ENCODE data around the gene HOXD8.

HOXD8 gene

GRCh38 chr2:176103194-176103593 is 26.3 kb upstream of the HOXD8 start:
- DNase-seq (ENCODE audit: low spot score), result no peak

GRCh38 chr2:176103742-176104315 is 25.7 kb upstream of the HOXD8 start:
- DNase-seq (ENCODE audit: low spot score), result no peak

- DNase-seq (ENCODE audit: low spot score), result no peak
Measured at GRCh38 chr2:176104316-176105077, 25.0 kb upstream of the HOXD8 start.

GRCh38 chr2:176105078-176105729 is 24.3 kb upstream of the HOXD8 start:
- DNase-seq (ENCODE audit: low spot score), result no peak

GRCh38 chr2:176105730-176106580 is 23.6 kb upstream of the HOXD8 start:
- no peak for DNase-seq (ENCODE audit: low spot score)

GRCh38 chr2:176106581-176107539 is 22.6 kb upstream of the HOXD8 start, which contains the start of gene HOXD11:
HOXD11 (plus strand) TSS chr2:176107280; CDS start chr2:176107356, 76 bp downstream.
- no peak for DNase-seq (ENCODE audit: low spot score)

- DNase-seq (ENCODE audit: low spot score), result no peak
Measured at GRCh38 chr2:176107731-176108181, 21.7 kb upstream of the HOXD8 start.

GRCh38 chr2:176109192-176109901 is 20.2 kb upstream of the HOXD8 start:
- no peak for DNase-seq (ENCODE audit: low spot score)

- DNase-seq (ENCODE audit: low spot score), result no peak
Measured at GRCh38 chr2:176109946-176110345, 19.6 kb upstream of the HOXD8 start.

- no peak for DNase-seq (ENCODE audit: low spot score)
Measured at GRCh38 chr2:176110415-176111308, 18.8 kb upstream of the HOXD8 start.

GRCh38 chr2:176111309-176111663 is 18.2 kb upstream of the HOXD8 start:
- DNase-seq (ENCODE audit: low spot score), result no peak

- no peak for DNase-seq (ENCODE audit: low spot score)
Measured at GRCh38 chr2:176111846-176112374, 17.6 kb upstream of the HOXD8 start.

GRCh38 chr2:176112375-176113302 is 16.9 kb upstream of the HOXD8 start:
- DNase-seq (ENCODE audit: low spot score), result no peak

GRCh38 chr2:176114120-176114929 is 15.2 kb upstream of the HOXD8 start:
- peak; percentile 68 for DNase-seq (ENCODE audit: low spot score)

GRCh38 chr2:176114930-176115625 is 14.4 kb upstream of the HOXD8 start:
- DNase-seq (ENCODE audit: low spot score), result no peak
